K562 (cell line): Measurements from ENCODE around the gene CCR5AS.
A peak's percentile ranks its signal among the peaks of the same experiment; 100 is the strongest.

Experiments used
- ATAC-seq: fragments of 200-7000 bp; cut with Tn5 transposase; 3 replicates; pipeline ENCODE4 v1.9.1; 2020; ENCODE audit warnings: moderate library complexity
- BruUV-seq: library from RNA; stranded (reverse); fragments of 400-500 nt; replicated peaks from 2 replicates; lab custom pipeline; 2021; lab: Mats Ljungman, UMichigan
- CTCF ChIA-PET: fragments of 300-600 bp; formaldehyde crosslinking; extraction: SDS; loops from one replicate; lab custom pipeline; 2021; ENCODE audit warnings: low intra/inter-chr PET ratio; lab: Yijun Ruan, JAX
- POLR2A ChIA-PET: fragments of 300-600, 350-650 bp; sonication (Branson Sonifier 250); formaldehyde crosslinking; extraction: SDS; loops from one replicate; lab custom pipeline; 2021; ENCODE audit warnings: antibody characterized with exemption, inconsistent platforms; lab: Yijun Ruan, JAX
- DNase-seq, 4 experiments: peaks; one replicate each; pipeline versions ENCODE4 v3.0.0 to v3.0.0-alpha.2; 2011 to 2018; ENCODE audit warnings: low spot score in 3 of 4, mixed read lengths in 3 of 4; ENCODE audit errors: extremely low read depth in 1 of 4
- FAIRE-seq: peaks from 2 replicates; lab custom pipeline; 2011; peaks lifted over from hg19 to GRCh38; lab: Jason Lieb, UNC
- H2AFZ ChIP-seq: 2 replicates; pipeline ENCODE4 v1.6.0; 2011; ENCODE audit warnings: low read depth, low read length, control low read depth, inconsistent platforms
- H3K27ac ChIP-seq: fragments of 200-600 bp; 3 replicates; pipeline ENCODE4 v1.8.0; 2011; ENCODE audit warnings: low read depth, mild to moderate bottlenecking, control low read depth, inconsistent platforms, low read length, moderate library complexity, mixed read lengths; ENCODE audit errors: extremely low read depth
- H3K27me3 ChIP-seq, 2 experiments: fragments of 300-600 bp in 1 of 2; 2 replicates in 1 of 2; 3 replicates in 1 of 2; pipeline versions ENCODE4 v1.6.0 to v1.8.0; 2011; ENCODE audit warnings: inconsistent platforms in 2 of 2, low read length in 2 of 2, mild to moderate bottlenecking in 1 of 2, mixed read lengths in 1 of 2, moderate library complexity in 1 of 2; ENCODE audit not compliant: control insufficient read depth in 2 of 2, insufficient read depth in 2 of 2
- H3K36me3 ChIP-seq: fragments of 300-600 bp; 3 replicates; pipeline ENCODE4 v1.8.0; 2011; ENCODE audit warnings: mild to moderate bottlenecking, low read length, inconsistent platforms; ENCODE audit not compliant: control insufficient read depth, insufficient read depth
- H3K4me1 ChIP-seq, 2 experiments: fragments of 200-600 bp in 1 of 2; replicated peaks in 1 of 2; 2 replicates in 1 of 2; 3 replicates in 1 of 2; pipeline versions ENCODE4 v1.5.1 to v1.8.0; 2011; ENCODE audit warnings: inconsistent platforms in 2 of 2, low read length in 2 of 2, mild to moderate bottlenecking in 1 of 2, mixed read lengths in 1 of 2, moderate library complexity in 1 of 2; ENCODE audit not compliant: control insufficient read depth in 2 of 2, insufficient read depth in 2 of 2
- H3K4me2 ChIP-seq: 2 replicates; pipeline ENCODE4 v1.6.1; 2011; ENCODE audit warnings: low read length, control low read depth, inconsistent platforms, mixed read lengths; ENCODE audit not compliant: insufficient read depth
- H3K4me3 ChIP-seq: fragments of 200-600 bp; sonication (generic), shearing (Covaris generic); 2 replicates; pipeline ENCODE4 v1.5.1; 2016; ENCODE audit warnings: control low read depth, inconsistent platforms
- H3K79me2 ChIP-seq: fragments of 200-600 bp; 3 replicates; pipeline ENCODE4 v1.8.0; 2011; ENCODE audit warnings: low read length, inconsistent platforms; ENCODE audit not compliant: control insufficient read depth, insufficient read depth
- H3K9ac ChIP-seq, 2 experiments: 2 replicates each; pipeline versions ENCODE4 v1.6.0 to v1.6.1; 2011; ENCODE audit warnings: low read depth in 2 of 2, low read length in 2 of 2, control low read depth in 1 of 2, inconsistent platforms in 1 of 2, mild to moderate bottlenecking in 1 of 2, mixed read lengths in 1 of 2; ENCODE audit not compliant: insufficient read depth in 1 of 2
- H3K9me1 ChIP-seq: one replicate; pipeline ENCODE4 v1.6.0; 2011; ENCODE audit warnings: inconsistent platforms, mild to moderate bottlenecking, low read length, moderate library complexity; ENCODE audit not compliant: control insufficient read depth, insufficient read depth
- H3K9me3 ChIP-seq: replicated peaks from 2 replicates; pipeline ENCODE4 v1.5.1; 2011; ENCODE audit warnings: low read depth, low read length, inconsistent platforms; ENCODE audit not compliant: control insufficient read depth, insufficient read depth
- H4K20me1 ChIP-seq: replicated peaks from 2 replicates; pipeline ENCODE4 v1.6.1; 2011; ENCODE audit warnings: low read length, inconsistent platforms, mixed read lengths; ENCODE audit not compliant: control insufficient read depth, insufficient read depth
- CUX1 ChIP-seq: fragments of 200-800 bp; sonication (Bioruptor generic); IDR thresholded peaks from 2 replicates; pipeline ENCODE4 v1.6.1; 2016; ENCODE audit warnings: missing genetic modification characterization, missing compliant biosample characterization
- FOXA3 ChIP-seq, 2 experiments: fragments of 450-650 bp in 1 of 2; sonication (generic) in 1 of 2; formaldehyde crosslinking; IDR thresholded peaks in 1 of 2; conservative IDR thresholded peaks in 1 of 2; 2 replicates each; pipeline versions ENCODE4 v1.4.0 to v1.8.0; 2020 to 2022; ENCODE audit warnings: mild to moderate bottlenecking in 2 of 2, missing genetic modification reagents in 1 of 2
- MAFK ChIP-seq: IDR thresholded peaks from 2 replicates; pipeline ENCODE4 v1.6.1; 2011; ENCODE audit warnings: low read length, improper control_type of control experiment
- PHB ChIP-seq: fragments of 250-450 bp; sonication (Bioruptor Pico); IDR thresholded peaks from 2 replicates; pipeline ENCODE4 v1.5.0; 2021
- PYGO2 ChIP-seq: fragments of 450-650 bp; IDR thresholded peaks from 2 replicates; pipeline ENCODE4 v1.6.1; 2016; ENCODE audit warnings: mild to moderate bottlenecking, missing genetic modification characterization, moderate library complexity, missing compliant biosample characterization
- SMARCE1 ChIP-seq: fragments of 450-650 bp; IDR thresholded peaks from 2 replicates; pipeline ENCODE4 v1.7.1; 2016; ENCODE audit warnings: mild to moderate bottlenecking
- TBL1XR1 ChIP-seq, 2 experiments: IDR thresholded peaks; 2 replicates each; pipeline ENCODE4 v1.6.1; 2012; ENCODE audit warnings: improper control_type of control experiment in 2 of 2, low read length in 2 of 2, mild to moderate bottlenecking in 1 of 2
- TFAM ChIP-seq: fragments of 250-450 bp; sonication (Bioruptor Pico); conservative IDR thresholded peaks from 2 replicates; pipeline ENCODE4 v1.5.0; 2021; ENCODE audit warnings: mild to moderate bottlenecking, moderate library complexity
- TSHZ1 ChIP-seq: fragments of 250-450 bp; sonication (Bioruptor Pico); IDR thresholded peaks from 2 replicates; pipeline ENCODE4 v1.4.0; 2020; ENCODE audit warnings: mild to moderate bottlenecking, moderate library complexity
- ZFX ChIP-seq: sonication (generic); formaldehyde crosslinking; IDR thresholded peaks from 2 replicates; pipeline ENCODE4 v1.8.0; 2022; ENCODE audit warnings: mild to moderate bottlenecking, missing genetic modification reagents, moderate library complexity
- ZNF785 ChIP-seq: fragments of 250-450 bp; sonication (Bioruptor Pico); IDR thresholded peaks from 2 replicates; pipeline ENCODE4 v1.4.0; 2020; ENCODE audit warnings: mild to moderate bottlenecking
- WGBS: fragments of 100-300 bp; shearing (Covaris generic); methylation state at CpG from one replicate; pipeline ENCODE4 v1.1.6; 2016; ENCODE audit warnings: low coverage, mixed read lengths; ENCODE audit not compliant: insufficient coverage; ENCODE audit errors: missing lambda C conversion rate; 5-methylcytosine and 5-hydroxymethylcytosine counted together
- in situ Hi-C: fragments of 300-500 bp; cut with MboI; formaldehyde crosslinking; loops from 4 replicates; pipeline ENCODE4 v1.15.0; 2018; ENCODE audit warnings: inconsistent platforms, mixed read lengths
- intact Hi-C: fragments of 100-400 bp; cut with micrococcal nuclease; formaldehyde crosslinking; loops from 2 replicates; pipeline ENCODE4 v1.14.2; 2022
- TF ChIP-seq, protein P1 (sequence below): fragments of 250-450 bp; sonication (Bioruptor Pico); IDR thresholded peaks from 2 replicates; pipeline ENCODE4 v1.4.0; 2020

Gene CCR5AS

DNA sequence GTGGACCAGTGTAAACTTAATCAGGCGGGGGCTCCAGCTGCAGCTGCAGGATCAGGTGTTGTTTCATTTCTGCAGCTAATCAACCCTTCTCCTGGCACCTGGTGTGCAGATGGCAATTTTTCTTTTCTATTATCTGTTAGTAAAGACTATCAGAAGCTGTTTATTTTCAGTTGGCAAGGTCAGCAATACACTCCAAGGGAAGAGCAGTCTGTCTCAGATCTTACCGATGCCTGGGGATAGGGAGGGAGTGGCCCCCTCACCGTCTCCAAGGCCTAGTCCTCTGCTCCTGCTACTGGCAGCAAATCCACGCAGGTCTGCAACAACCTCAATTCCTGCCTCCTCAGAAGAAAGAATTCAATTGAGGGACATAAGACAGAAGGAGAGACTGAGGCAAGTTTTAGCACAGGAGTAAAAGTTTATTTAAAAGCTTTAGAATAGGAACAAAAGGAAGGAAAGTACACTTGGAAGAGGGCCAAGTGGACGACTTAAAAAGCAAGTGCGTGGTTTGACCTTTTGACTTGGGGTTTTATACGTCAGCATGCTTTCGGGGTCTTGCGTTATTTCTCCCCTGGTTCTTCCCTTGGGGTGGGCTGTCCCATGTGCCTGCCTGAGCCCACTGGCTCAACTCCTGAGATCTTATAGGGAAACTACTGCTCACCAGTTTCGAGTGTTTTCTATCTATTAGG lies 9.4 kb upstream of the CCR5AS start:
- CTCF ChIA-PET: no interaction called here
- BruUV-seq: no TSS peak
- TF ChIP-seq ZNF785 (CRISPR knock-in tag) (no peak), MAFK (peak; percentile 69), FOXA3 (CRISPR knock-in tag; conservative IDR thresholded peaks at IDR 0.05 in 1 of 2, IDR thresholded peaks at IDR 0.05 in 1 of 2) (no peak), ZFX (CRISPR knock-in tag) (peak; percentile 81), TSHZ1 (CRISPR knock-in tag) (no peak), TFAM (no peak), TBL1XR1 (IDR thresholded peaks at IDR 0.05; ENCODE audit: low read length in 2 of 2) (no peak), PYGO2 (tag) (peak; percentile 50; the same call in 1 of the 2 replicates), CUX1 (CRISPR knock-in tag) (no peak), PHB (CRISPR knock-in tag) (no peak), SMARCE1 (0 out of 2 replicates have a peak, but pooled peaks have one; percentile 34)
- TF ChIP-seq, protein P1, sequence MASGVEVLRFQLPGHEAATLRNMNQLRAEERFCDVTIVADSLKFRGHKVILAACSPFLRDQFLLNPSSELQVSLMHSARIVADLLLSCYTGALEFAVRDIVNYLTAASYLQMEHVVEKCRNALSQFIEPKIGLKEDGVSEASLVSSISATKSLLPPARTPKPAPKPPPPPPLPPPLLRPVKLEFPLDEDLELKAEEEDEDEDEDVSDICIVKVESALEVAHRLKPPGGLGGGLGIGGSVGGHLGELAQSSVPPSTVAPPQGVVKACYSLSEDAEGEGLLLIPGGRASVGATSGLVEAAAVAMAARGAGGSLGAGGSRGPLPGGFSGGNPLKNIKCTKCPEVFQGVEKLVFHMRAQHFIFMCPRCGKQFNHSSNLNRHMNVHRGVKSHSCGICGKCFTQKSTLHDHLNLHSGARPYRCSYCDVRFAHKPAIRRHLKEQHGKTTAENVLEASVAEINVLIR (CRISPR knock-in tag): 0 out of 2 replicates have a peak, but pooled peaks have one; percentile 25

More for the DNA sequence above, 9.4 kb upstream of the CCR5AS start:
- Histone ChIP-seq H3K36me3 (no peaks in the 10 kb centered on the region), H3K9me3 (no peaks in the 10 kb centered on the region; the same call in 1 of the 2 replicates), H3K4me3 (no peak overlapping the region), H2AFZ (peak overlapping the region; percentile 72), H3K9me1 (no peaks in the 10 kb centered on the region), H3K27ac (no peak overlapping the region), H4K20me1 (no peaks in the 10 kb centered on the region), H3K4me1 (peaks cover 6 to 20% of the 10 kb centered on the region in 2 experiments; a peak in 4 of 5 replicates), H3K79me2 (no peaks in the 10 kb centered on the region), H3K4me2 (peak overlapping the region; percentile 8; the same call in 1 of the 2 replicates), H3K9ac (no peak overlapping the region), H3K27me3 (no peaks in the 10 kb centered on the region)
- DNase-seq (peak; percentile 36 to 52 (median 46)), ATAC-seq (peak; percentile 89), FAIRE-seq (no peak)
- POLR2A ChIA-PET: interaction anchor here (0.6 to 1.6 kb wide), 3 partner anchors 8 to 37 kb away, joined by 3 to 8 read pairs (median 7); partner anchors contain the start of genes CCR5AS and CCRL2
- 8% methylated on average over 10 of the region's 10 CpGs for WGBS
- intact Hi-C loops (no loop called here), in situ Hi-C loops (loop anchor here (25.0 kb wide), 1 partner anchor 1379 kb away; the partner anchor contains the start of gene CLEC3B)
